H1 (cell line): ENCODE measurements around the gene DUOXA1. TPM values are rescaled to one million over a fixed set of nuclear protein-coding genes. Genes with fewer than 3 reads are reported as not detected.

Experiments
- CTCF ChIA-PET: fragments of 300-600 bp; sonication (Branson Sonifier 250); formaldehyde crosslinking; loops from one replicate; lab custom pipeline; 2021; ENCODE audit not compliant: partially characterized antibody; lab: Charles Lee
- POLR2A ChIA-PET: fragments of 300-600 bp; sonication (Branson Sonifier 250); formaldehyde crosslinking; loops from one replicate; lab custom pipeline; 2021; ENCODE audit warnings: inconsistent platforms; ENCODE audit not compliant: partially characterized antibody; lab: Charles Lee
- DNase-seq, 2 experiments: peaks; one replicate each; pipeline versions ENCODE4 v3.0.0 to v3.0.0-alpha.2; 2010 to 2022; ENCODE audit warnings: low spot score in 2 of 2, low read depth in 1 of 2, mixed read lengths in 1 of 2
- FAIRE-seq: peaks from 2 replicates; lab custom pipeline; 2011; peaks lifted over from hg19 to GRCh38; lab: Jason Lieb, UNC
- H2AFZ ChIP-seq: 2 replicates; pipeline ENCODE4 v1.8.1; 2012; ENCODE audit warnings: low read length, inconsistent platforms
- H2AK5ac ChIP-seq: 2 replicates; pipeline ENCODE4 v1.6.1; 2013; ENCODE audit warnings: low read depth, low read length
- H2BK120ac ChIP-seq: replicated peaks from 2 replicates; pipeline ENCODE3; 2013; ENCODE audit warnings: low read depth, low read length, inconsistent platforms
- H2BK12ac ChIP-seq: 2 replicates; pipeline ENCODE4 v1.6.1; 2013; ENCODE audit warnings: low read depth, low read length
- H2BK15ac ChIP-seq: 2 replicates; pipeline ENCODE4 v1.6.1; 2013; ENCODE audit warnings: low read length
- H2BK20ac ChIP-seq: 2 replicates; pipeline ENCODE4 v1.6.1; 2013; ENCODE audit warnings: low read length
- H2BK5ac ChIP-seq: 2 replicates; pipeline ENCODE4 v1.6.1; 2013; ENCODE audit warnings: low read depth, low read length
- H3K14ac ChIP-seq: 2 replicates; pipeline ENCODE4 v1.6.1; 2013; ENCODE audit warnings: inconsistent platforms; ENCODE audit not compliant: insufficient read length
- H3K18ac ChIP-seq: 2 replicates; pipeline ENCODE4 v1.6.1; 2013; ENCODE audit warnings: low read length; ENCODE audit errors: extremely low read depth
- H3K23ac ChIP-seq: 2 replicates; pipeline ENCODE4 v1.6.1; 2013; ENCODE audit warnings: inconsistent platforms; ENCODE audit not compliant: insufficient read length
- H3K23me2 ChIP-seq: 2 replicates; pipeline ENCODE4 v1.6.1; 2013; ENCODE audit warnings: low read depth, low read length
- H3K27ac ChIP-seq: 2 replicates; pipeline ENCODE4 v1.6.1; 2011; ENCODE audit warnings: low read depth, low read length, inconsistent platforms
- H3K27me3 ChIP-seq, 4 experiments: replicated peaks in 1 of 4; 1 replicate in 1 of 4; 2 replicates in 3 of 4; pipeline versions ENCODE4 v1.6.1 to v1.8.1; 2011 to 2013; ENCODE audit warnings: low read length in 3 of 4, mild to moderate bottlenecking in 3 of 4, inconsistent platforms in 2 of 4, mixed read lengths in 2 of 4, moderate library complexity in 1 of 4; ENCODE audit not compliant: control insufficient read depth in 3 of 4, insufficient read depth in 3 of 4; ENCODE audit errors: extremely low read depth in 1 of 4
- H3K36me3 ChIP-seq, 4 experiments: 2 replicates each; pipeline versions ENCODE4 v1.6.1 to v1.8.1; 2011 to 2013; ENCODE audit warnings: mild to moderate bottlenecking in 4 of 4, low read length in 3 of 4, moderate library complexity in 2 of 4, control low read depth in 1 of 4, inconsistent platforms in 1 of 4; ENCODE audit not compliant: insufficient read depth in 4 of 4, control insufficient read depth in 2 of 4
- H3K4ac ChIP-seq: replicated peaks from 2 replicates; pipeline ENCODE3; 2013; ENCODE audit warnings: low read length, low read depth, mixed read lengths, inconsistent platforms; ENCODE audit not compliant: insufficient read length
- H3K4me1 ChIP-seq, 4 experiments: replicated peaks in 1 of 4; 1 replicate in 1 of 4; 2 replicates in 3 of 4; pipeline versions ENCODE4 v1.6.1 to v1.8.1; 2011 to 2013; ENCODE audit warnings: low read length in 3 of 4, inconsistent platforms in 2 of 4, mixed read lengths in 1 of 4; ENCODE audit not compliant: insufficient read depth in 4 of 4, control insufficient read depth in 3 of 4
- H3K4me2 ChIP-seq, 2 experiments: 2 replicates each; pipeline versions ENCODE4 v1.6.1 to v1.8.1; 2011 to 2013; ENCODE audit warnings: low read depth in 2 of 2, low read length in 2 of 2, control low read depth in 1 of 2, inconsistent platforms in 1 of 2, mild to moderate bottlenecking in 1 of 2; ENCODE audit not compliant: insufficient read depth in 1 of 2
- H3K4me3 ChIP-seq, 4 experiments: fragments of 200-600, 300-600 bp in 1 of 4; sonication (generic), shearing (Covaris generic), sonication (Bioruptor Twin) in 1 of 4; 2 replicates each; pipeline versions ENCODE4 v1.5.1 to v1.8.1; 2011 to 2016; ENCODE audit warnings: low read length in 4 of 4, low read depth in 3 of 4, control low read depth in 2 of 4, inconsistent platforms in 2 of 4, mild to moderate bottlenecking in 2 of 4, mixed read lengths in 1 of 4, moderate library complexity in 1 of 4; ENCODE audit not compliant: insufficient read depth in 2 of 4; ENCODE audit errors: extremely low read depth in 1 of 4
- H3K56ac ChIP-seq: replicated peaks from 2 replicates; pipeline ENCODE3; 2013; ENCODE audit warnings: low read depth, mild to moderate bottlenecking, mixed read lengths, low read length, inconsistent platforms; ENCODE audit not compliant: insufficient read length
- H3K79me1 ChIP-seq: 2 replicates; pipeline ENCODE4 v1.6.1; 2013; ENCODE audit warnings: low read depth, low read length, control low read depth
- H3K79me2 ChIP-seq, 2 experiments: 2 replicates each; pipeline versions ENCODE4 v1.6.1 to v1.8.1; 2012 to 2013; ENCODE audit warnings: low read length in 2 of 2, mild to moderate bottlenecking in 2 of 2, inconsistent platforms in 1 of 2; ENCODE audit not compliant: insufficient read depth in 2 of 2, control insufficient read depth in 1 of 2
- H3K9ac ChIP-seq, 4 experiments: replicated peaks in 1 of 4; 1 replicate in 1 of 4; 2 replicates in 3 of 4; pipeline versions ENCODE4 v1.6.1 to v1.8.1; 2011 to 2013; ENCODE audit warnings: low read depth in 3 of 4, low read length in 3 of 4, control low read depth in 2 of 4, mild to moderate bottlenecking in 2 of 4, moderate library complexity in 2 of 4, inconsistent platforms in 1 of 4; ENCODE audit errors: extremely low read depth in 1 of 4
- H3K9me3 ChIP-seq, 2 experiments: 2 replicates each; pipeline versions ENCODE4 v1.6.1 to v1.8.1; 2012 to 2013; ENCODE audit warnings: mild to moderate bottlenecking in 2 of 2, moderate library complexity in 2 of 2, control low read depth in 1 of 2, inconsistent platforms in 1 of 2, low read depth in 1 of 2, low read length in 1 of 2, mixed read lengths in 1 of 2; ENCODE audit not compliant: insufficient read depth in 2 of 2
- H4K20me1 ChIP-seq, 2 experiments: replicated peaks in 1 of 2; 2 replicates each; pipeline versions ENCODE3 to v1.8.1; 2011 to 2013; ENCODE audit warnings: inconsistent platforms in 2 of 2, low read length in 2 of 2, mild to moderate bottlenecking in 1 of 2; ENCODE audit not compliant: insufficient read depth in 2 of 2, control insufficient read depth in 1 of 2
- H4K5ac ChIP-seq: 2 replicates; pipeline ENCODE4 v1.6.1; 2013; ENCODE audit warnings: low read length, low read depth, mixed read lengths, inconsistent platforms; ENCODE audit not compliant: insufficient read length
- H4K8ac ChIP-seq: 2 replicates; pipeline ENCODE4 v1.8.0; 2013; ENCODE audit warnings: mild to moderate bottlenecking, moderate library complexity, low read length, inconsistent platforms; ENCODE audit not compliant: insufficient read depth; ENCODE audit errors: extremely low read depth
- H4K91ac ChIP-seq: replicated peaks from 2 replicates; pipeline ENCODE3; 2013; ENCODE audit warnings: low read length, mixed read lengths, inconsistent platforms; ENCODE audit not compliant: insufficient read length
- ATF2 ChIP-seq: IDR thresholded peaks from 2 replicates; pipeline ENCODE4 v1.6.1; 2012; ENCODE audit warnings: low read length, inconsistent platforms
- CEBPB ChIP-seq: IDR thresholded peaks from 2 replicates; pipeline ENCODE4 v1.6.1; 2012; ENCODE audit warnings: low read depth, low read length
- POLR2AphosphoS5 ChIP-seq: IDR thresholded peaks from 2 replicates; pipeline ENCODE4 v1.6.1; 2011; ENCODE audit warnings: low read depth, low read length
- POU5F1 ChIP-seq: IDR thresholded peaks from 2 replicates; pipeline ENCODE4 v1.6.1; 2011; ENCODE audit warnings: low read depth, mild to moderate bottlenecking, low read length, moderate library complexity
- RNF2 ChIP-seq: fragments of 200-900, 300-1000 bp; sonication (generic); IDR thresholded peaks from 2 replicates; pipeline ENCODE4 v1.7.1; 2016; ENCODE audit warnings: borderline replicate concordance, low read depth, mild to moderate bottlenecking, antibody characterized with exemption, low read length; ENCODE audit not compliant: poor library complexity, severe bottlenecking; ENCODE audit errors: missing control alignments
- WGBS, 2 experiments: shearing (Covaris generic) in 1 of 2; methylation state at CpG; one replicate each; pipeline versions ENCODE4 v1.1.6 to v1.1.7; 2013 to 2015; ENCODE audit warnings: low lambda C conversion rate in 2 of 2, mixed read lengths in 2 of 2, inconsistent platforms in 1 of 2, low coverage in 1 of 2, missing lambda C conversion rate in 1 of 2; ENCODE audit not compliant: insufficient replicate concordance in 2 of 2, insufficient coverage in 1 of 2, insufficient read length in 1 of 2; ENCODE audit errors: extremely low coverage in 1 of 2, missing lambda C conversion rate in 1 of 2; 5-methylcytosine and 5-hydroxymethylcytosine counted together
- polyA plus RNA-seq, 7 experiments: library from polyadenylated mRNA; depleted of rRNA in 3 of 7; stranded (reverse) in 5 of 7; unstranded in 2 of 7; fragments of >200 nt in 5 of 7; fragments of 200-250 nt in 2 of 7; gene quantifications; 1 replicate in 5 of 7; 2 replicates in 1 of 7; 4 replicates in 1 of 7; pipeline versions ENCODE4 v1.2.1 to v1.2.3, GENCODE V29; 2011 to 2013; ENCODE audit warnings: missing spikeins in 2 of 7, mixed read lengths in 2 of 7
- total RNA-seq: library from RNA; stranded (reverse); fragmentation: NEBNext Ultra II Directional; extraction: Animal tissue kit (Norgen Biotek cat#: 25700); gene quantifications from 2 replicates; pipeline ENCODE4 v1.2.1, GENCODE V29; 2021

DUOXA1 gene
- total and polyA plus RNA-seq, 2 of the 8 experiments (the other 6 are each of a cell fraction or from before 2014, with no cell fraction given): 0.18 TPM; not detected in 1

DNA sequence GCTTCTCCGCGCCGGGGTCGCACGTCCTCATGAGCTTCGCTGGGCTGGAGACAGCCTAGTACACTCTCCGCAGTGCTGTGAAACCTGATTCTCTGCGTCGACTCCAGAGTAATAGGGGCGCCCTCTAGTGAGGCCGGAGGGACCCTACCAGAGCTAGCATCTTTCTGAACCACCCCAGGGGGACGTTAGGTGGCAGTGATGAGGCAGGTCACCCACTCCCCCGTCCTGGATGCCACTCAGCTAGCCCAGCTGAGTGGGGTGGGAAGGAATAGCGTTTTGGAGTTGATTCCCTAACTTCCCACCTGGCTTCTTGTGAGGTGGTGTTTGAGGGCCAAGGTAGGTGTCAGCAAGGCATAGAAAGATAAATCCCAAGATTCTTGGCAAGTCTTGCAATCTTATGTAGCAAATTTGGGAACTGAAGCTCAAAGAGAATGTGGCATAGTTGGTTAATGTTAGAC is 11.5 kb downstream of the DUOXA1 start:
- peak overlapping the region; percentile 4 to 59; a peak in 2 of 4 replicates for H3K4me2 ChIP-seq
- peaks cover 0 to 17% (median 14%) of the 10 kb centered on the region in 4 experiments; a peak in 6 of 7 replicates for H3K4me1 ChIP-seq
- WGBS, 2 experiments: 2% methylated on average over 14 of the region's 14 CpGs; no CpG with 5 or more reads in 1 of the 2 experiments
- ChIA-PET POLR2A (interaction anchor here (0.6 to 1.1 kb wide), 3 partner anchors 37 to 95 kb away, joined by 3 read pairs; partner anchors contain the start of gene SORD), CTCF (interaction anchor here (0.6 to 2.7 kb wide), 47 partner anchors 9 to 574 kb away, joined by 3 to 38 read pairs (median 4); partner anchors contain the start of genes DUOX1 and DUOXA1)
- no peak overlapping the region for H2BK5ac ChIP-seq
- no peak overlapping the region for H3K56ac ChIP-seq
- H3K14ac ChIP-seq: no peak overlapping the region
- H3K9me3 ChIP-seq: no peaks in the 10 kb centered on the region; a peak in 1 of 4 replicates
- H4K8ac ChIP-seq: no peak overlapping the region
- H3K27me3 ChIP-seq: peaks cover 48 to 61% (median 54%) of the 10 kb centered on the region in 4 experiments
- no peak overlapping the region for H4K91ac ChIP-seq
- no peak overlapping the region for H2BK12ac ChIP-seq
- no peaks in the 10 kb centered on the region for H3K79me2 ChIP-seq
- H3K4me3 ChIP-seq: peak overlapping the region in 2 of 4 experiments; percentile 38 to 54; a peak in 4 of 8 replicates
- H4K5ac ChIP-seq: no peak overlapping the region
- no peak overlapping the region for H2AFZ ChIP-seq
- H3K9ac ChIP-seq: no peak overlapping the region
- FAIRE-seq (peak; percentile 94), DNase-seq (peak; percentile 61 to 93)
- H3K18ac ChIP-seq: no peak overlapping the region
- no peaks in the 10 kb centered on the region for H3K79me1 ChIP-seq
- H3K36me3 ChIP-seq: peaks cover 0 to 4% (median 0%) of the 10 kb centered on the region in 4 experiments; a peak in 1 of 8 replicates
- no peak overlapping the region for H3K4ac ChIP-seq
- no peak overlapping the region for H2AK5ac ChIP-seq
- no peak overlapping the region for H2BK20ac ChIP-seq
- no peak overlapping the region for H2BK15ac ChIP-seq
- peaks cover 17 to 34% of the 10 kb centered on the region in 2 experiments for H4K20me1 ChIP-seq
- no peak overlapping the region for H3K23ac ChIP-seq
- H3K27ac ChIP-seq: no peak overlapping the region
- no peak overlapping the region for H2BK120ac ChIP-seq
- H3K23me2 ChIP-seq: peaks cover under 1% of the 10 kb centered on the region; the same call in 1 of the 2 replicates
- TF ChIP-seq RNF2: no peak
- TF ChIP-seq ATF2: no peak
- TF ChIP-seq POLR2AphosphoS5: no peak
- no peak for TF ChIP-seq CEBPB
- no peak for TF ChIP-seq POU5F1
